H9 (cell line): Measurements from ENCODE around the gene MAPK8IP2. TPM values are rescaled to one million over a fixed set of nuclear protein-coding genes. Genes with fewer than 3 reads are reported as not detected.
"Not testable (repeated sequence)": the region's sequence is repeated elsewhere in the genome, so short reads cannot be mapped to it uniquely, and the experiment has no call there.

ENCODE experiments used
- DNase-seq: peaks from one replicate; pipeline ENCODE4 v3.0.0-alpha.2; 2017
- H2AFZ ChIP-seq: one replicate; pipeline ENCODE4 v1.6.1; 2013; ENCODE audit warnings: mild to moderate bottlenecking, low read length, control low read depth, moderate library complexity
- H2AK5ac ChIP-seq: 2 replicates; pipeline ENCODE4 v1.6.1; 2013; ENCODE audit warnings: low read length, control low read depth, mixed read lengths; ENCODE audit not compliant: insufficient read length
- H2BK120ac ChIP-seq: one replicate; pipeline ENCODE4 v1.6.1; 2013; ENCODE audit warnings: low read depth, mild to moderate bottlenecking, low read length, control low read depth, inconsistent platforms; ENCODE audit not compliant: poor library complexity, severe bottlenecking
- H2BK12ac ChIP-seq: 2 replicates; pipeline ENCODE4 v1.6.1; 2013; ENCODE audit warnings: low read length, control low read depth, mixed read lengths, low read depth; ENCODE audit not compliant: insufficient read length
- H2BK15ac ChIP-seq: 2 replicates; pipeline ENCODE4 v1.6.1; 2013; ENCODE audit warnings: low read depth, low read length, control low read depth
- H2BK20ac ChIP-seq: one replicate; pipeline ENCODE4 v1.6.1; 2013; ENCODE audit warnings: low read depth, mild to moderate bottlenecking, low read length, control low read depth, inconsistent platforms; ENCODE audit not compliant: poor library complexity, severe bottlenecking
- H2BK5ac ChIP-seq: 2 replicates; pipeline ENCODE4 v1.6.1; 2013; ENCODE audit warnings: low read length, control low read depth, mixed read lengths; ENCODE audit not compliant: insufficient read length
- H3K14ac ChIP-seq: 2 replicates; pipeline ENCODE4 v1.6.1; 2013; ENCODE audit warnings: low read length, control low read depth; ENCODE audit not compliant: insufficient read depth
- H3K18ac ChIP-seq: 2 replicates; pipeline ENCODE4 v1.6.1; 2013; ENCODE audit warnings: low read depth, mild to moderate bottlenecking, mixed read lengths, low read length, control low read depth; ENCODE audit not compliant: insufficient read length
- H3K23ac ChIP-seq: 2 replicates; pipeline ENCODE4 v1.6.1; 2013; ENCODE audit warnings: low read length, control low read depth, mixed read lengths, low read depth; ENCODE audit not compliant: insufficient read length
- H3K23me2 ChIP-seq: 2 replicates; pipeline ENCODE4 v1.6.1; 2013; ENCODE audit warnings: low read depth, mild to moderate bottlenecking, mixed read lengths, low read length, control low read depth; ENCODE audit not compliant: insufficient read length, poor library complexity, severe bottlenecking
- H3K27ac ChIP-seq: 2 replicates; pipeline ENCODE4 v1.5.1; 2013; ENCODE audit warnings: low read length, control low read depth, mixed read lengths, low read depth; ENCODE audit not compliant: insufficient read length
- H3K27me3 ChIP-seq: 2 replicates; pipeline ENCODE4 v1.6.1; 2013; ENCODE audit warnings: low read length, control low read depth, inconsistent platforms; ENCODE audit not compliant: insufficient read depth
- H3K4ac ChIP-seq: 2 replicates; pipeline ENCODE4 v1.6.1; 2013; ENCODE audit warnings: low read depth, mild to moderate bottlenecking, control low read depth, inconsistent platforms, low read length, moderate library complexity
- H3K4me1 ChIP-seq: 2 replicates; pipeline ENCODE4 v1.6.1; 2013; ENCODE audit warnings: low read length, control low read depth, inconsistent platforms; ENCODE audit not compliant: insufficient read depth
- H3K4me2 ChIP-seq: 2 replicates; pipeline ENCODE4 v1.6.1; 2013; ENCODE audit warnings: low read length, control low read depth, mixed read lengths; ENCODE audit not compliant: insufficient read length, insufficient read depth
- H3K56ac ChIP-seq: 2 replicates; pipeline ENCODE4 v1.6.1; 2013; ENCODE audit warnings: low read depth, mild to moderate bottlenecking, mixed read lengths, low read length, control low read depth; ENCODE audit not compliant: insufficient read length
- H3K79me1 ChIP-seq: 2 replicates; pipeline ENCODE4 v1.6.1; 2013; ENCODE audit warnings: low read depth, mild to moderate bottlenecking, moderate library complexity, low read length, control low read depth, inconsistent platforms; ENCODE audit not compliant: insufficient read depth, poor library complexity, severe bottlenecking
- H3K79me2 ChIP-seq: 2 replicates; pipeline ENCODE4 v1.6.1; 2013; ENCODE audit warnings: low read length, control low read depth, inconsistent platforms; ENCODE audit not compliant: insufficient read depth
- H3K9ac ChIP-seq: 2 replicates; pipeline ENCODE4 v1.6.1; 2013; ENCODE audit warnings: low read length, control low read depth, mixed read lengths; ENCODE audit not compliant: insufficient read length; ENCODE audit errors: extremely low read depth
- H3K9me3 ChIP-seq: one replicate; pipeline ENCODE4 v1.6.1; 2013; ENCODE audit warnings: low read depth, low read length, inconsistent platforms; ENCODE audit not compliant: control insufficient read depth
- H3T11ph ChIP-seq: one replicate; pipeline ENCODE4 v1.6.1; 2013; ENCODE audit warnings: mild to moderate bottlenecking, low read length, control low read depth, inconsistent platforms
- H4K20me1 ChIP-seq: one replicate; pipeline ENCODE4 v1.6.1; 2013; ENCODE audit not compliant: control insufficient read depth, insufficient read length, insufficient read depth
- H4K5ac ChIP-seq: 2 replicates; pipeline ENCODE4 v1.6.1; 2013; ENCODE audit warnings: low read depth, mild to moderate bottlenecking, mixed read lengths, low read length, control low read depth; ENCODE audit not compliant: insufficient read length
- H4K8ac ChIP-seq: replicated peaks from 2 replicates; pipeline ENCODE4 v1.6.1; 2013; ENCODE audit warnings: low read length, control low read depth, mixed read lengths, low read depth; ENCODE audit not compliant: insufficient read length
- H4K91ac ChIP-seq: 2 replicates; pipeline ENCODE4 v1.6.1; 2013; ENCODE audit warnings: low read depth, mild to moderate bottlenecking, moderate library complexity, mixed read lengths, low read length, control low read depth; ENCODE audit not compliant: insufficient read length
- H3K27ac Mint-ChIP-seq, 3 experiments: 2 replicates in 2 of 3; 3 replicates in 1 of 3; pipeline ENCODE4 v1.8.0; 2020 to 2021; ENCODE audit warnings: mixed read lengths in 3 of 3, mild to moderate bottlenecking in 1 of 3, moderate library complexity in 1 of 3
- H3K27me3 Mint-ChIP-seq: 2 replicates; pipeline ENCODE4 v1.8.0; 2021; ENCODE audit warnings: low read depth, mild to moderate bottlenecking, moderate library complexity, mixed read lengths
- H3K36me3 Mint-ChIP-seq, 3 experiments: 2 replicates in 2 of 3; 3 replicates in 1 of 3; pipeline ENCODE4 v1.8.0; 2020 to 2021; ENCODE audit warnings: low read depth in 3 of 3, mixed read lengths in 3 of 3; ENCODE audit not compliant: insufficient read depth in 1 of 3
- H3K4me1 Mint-ChIP-seq, 2 experiments: 2 replicates each; pipeline ENCODE4 v1.8.0; 2020; ENCODE audit warnings: mixed read lengths in 2 of 2
- H3K4me3 Mint-ChIP-seq, 2 experiments: 2 replicates in 1 of 2; 3 replicates in 1 of 2; pipeline ENCODE4 v1.8.0; 2020 to 2021; ENCODE audit warnings: mild to moderate bottlenecking in 2 of 2, mixed read lengths in 2 of 2, moderate library complexity in 1 of 2
- H3K9me3 Mint-ChIP-seq, 2 experiments: 2 replicates in 1 of 2; 3 replicates in 1 of 2; pipeline ENCODE4 v1.8.0; 2020; ENCODE audit warnings: mild to moderate bottlenecking in 2 of 2, mixed read lengths in 2 of 2, moderate library complexity in 1 of 2
- CTCF ChIP-seq: fragments of 200-600 bp; sonication (generic); conservative IDR thresholded peaks from 3 replicates; pipeline ENCODE4 v1.8.0; 2021; ENCODE audit warnings: antibody characterized with exemption, mild to moderate bottlenecking
- WGBS: extraction: QIAGEN DNeasy Blood & Tissue Kit; methylation state at CpG from one replicate; pipeline ENCODE4 v1.1.7; 2013; ENCODE audit warnings: missing lambda C conversion rate, low lambda C conversion rate, mixed read lengths; ENCODE audit not compliant: insufficient read length; ENCODE audit errors: extremely low coverage; 5-methylcytosine and 5-hydroxymethylcytosine counted together
- total RNA-seq: library from RNA; stranded (reverse); gene quantifications from 2 replicates; pipeline ENCODE4 v1.2.1, GENCODE V29; 2021

Gene MAPK8IP2
- total RNA-seq, 1 experiment from 2014 or later, result 5.7 TPM

- WGBS, result no CpG with 5 or more reads among the region's 10 CpGs
- peaks cover 70% of the 10 kb centered on the region for H3K27me3 Mint-ChIP-seq
Measured at GRCh38 chr22:50653256-50653655, 52.7 kb downstream of the MAPK8IP2 start.

GRCh38 chr22:50654664-50655063 is 54.1 kb downstream of the MAPK8IP2 start:
- not testable (repeated sequence) for H3K18ac ChIP-seq, H3K9me3 ChIP-seq, H2BK120ac ChIP-seq, H3K56ac ChIP-seq, H3K27ac Mint-ChIP-seq, H2AFZ ChIP-seq, H2BK20ac ChIP-seq, H3K27me3 ChIP-seq, H3K14ac ChIP-seq, H2BK5ac ChIP-seq, H2BK15ac ChIP-seq, H3K79me2 ChIP-seq, H3K9ac ChIP-seq, H3K36me3 Mint-ChIP-seq, H2AK5ac ChIP-seq, H3K23me2 ChIP-seq, H4K20me1 ChIP-seq, H4K5ac ChIP-seq, H3K27ac ChIP-seq, H2BK12ac ChIP-seq, H3K79me1 ChIP-seq, H4K91ac ChIP-seq, H3K4me2 ChIP-seq, DNase-seq, H3K4ac ChIP-seq, H3K23ac ChIP-seq, H3T11ph ChIP-seq, H3K4me1 Mint-ChIP-seq, H4K8ac ChIP-seq, H3K4me1 ChIP-seq, H3K4me3 Mint-ChIP-seq
- Mint-ChIP-seq H3K9me3 (peaks cover 26 to 32% of the 10 kb centered on the region in 2 experiments), H3K27me3 (peaks cover 76% of the 10 kb centered on the region)
- WGBS, result no CpG with 5 or more reads among the region's 6 CpGs

More at GRCh38 chr22:50653256-50653655, 52.7 kb downstream of the MAPK8IP2 start:
- Histone ChIP-seq H3K79me1 (no peaks in the 10 kb centered on the region), H2BK20ac (no peak overlapping the region), H2AFZ (no peak overlapping the region), H2BK12ac (no peak overlapping the region), H4K5ac (no peak overlapping the region), H3K4me1 (no peaks in the 10 kb centered on the region), H2AK5ac (no peak overlapping the region), H3K56ac (no peak overlapping the region), H3K27ac (no peak overlapping the region), H3K14ac (no peak overlapping the region), H3K9me3 (peaks cover 5% of the 10 kb centered on the region), H3K23me2 (no peaks in the 10 kb centered on the region), H3K9ac (no peak overlapping the region), H2BK120ac (no peak overlapping the region), H3T11ph (no peak overlapping the region), H3K23ac (no peak overlapping the region), H3K4ac (no peak overlapping the region), H3K79me2 (no peaks in the 10 kb centered on the region), H3K4me2 (no peak overlapping the region), H4K91ac (no peak overlapping the region), H4K20me1 (no peaks in the 10 kb centered on the region), H2BK15ac (no peak overlapping the region), H4K8ac (no peak overlapping the region), H3K27me3 (peaks cover 3% of the 10 kb centered on the region; the same call in 1 of the 2 replicates), H2BK5ac (no peak overlapping the region), H3K18ac (no peak overlapping the region)
- Mint-ChIP-seq H3K4me3 (no peak overlapping the region), H3K9me3 (peaks cover 34 to 43% of the 10 kb centered on the region in 2 experiments), H3K27ac (no peak overlapping the region), H3K4me1 (no peaks in the 10 kb centered on the region), H3K36me3 (peaks cover 5 to 7% (median 6%) of the 10 kb centered on the region in 3 experiments; a peak in 6 of 7 replicates)
- TF ChIP-seq CTCF, result no peak
- no peak for DNase-seq
